B cell (primary cell): ENCODE results near the gene KRT39.

Experiments used
- CTCF ChIP-seq: fragments of 200-600 bp; IDR thresholded peaks from one replicate; pipeline ENCODE4 v1.8.0; 2022; ENCODE audit warnings: antibody characterized with exemption, mild to moderate bottlenecking
- EZH2 ChIP-seq: IDR thresholded peaks from 2 replicates; pipeline ENCODE4 v1.6.1; 2012; ENCODE audit warnings: borderline replicate concordance, low read depth, mild to moderate bottlenecking, moderate library complexity, low read length; ENCODE audit not compliant: insufficient read depth, poor library complexity, severe bottlenecking

GRCh38 chr17:41013181-41013580 lies 46.4 kb upstream of the KRT39 start:
- TF ChIP-seq CTCF (no peak), EZH2 (no peak)
